ENCODE measurements around the gene IGDCC3.

The IGDCC3 gene

GRCh38 chr15:65338823-65339222, 39.0 kb downstream of the IGDCC3 start:
- DNase-seq: no peak

- DNase-seq: no peak
These were observed 39.4 kb downstream of the IGDCC3 start for GRCh38 chr15:65338366-65338765.

GRCh38 chr15:65337436-65338070, 40.2 kb downstream of the IGDCC3 start:
- DNase-seq: peak; percentile 19

GRCh38 chr15:65336493-65337435, 41.0 kb downstream of the IGDCC3 start:
- DNase-seq: no peak

- no peak for DNase-seq
These were observed 42.3 kb downstream of the IGDCC3 start for GRCh38 chr15:65335278-65336055.

- no peak for DNase-seq
These were observed 43.1 kb downstream of the IGDCC3 start for GRCh38 chr15:65334586-65335231.

GRCh38 chr15:65333856-65334255, 43.9 kb downstream of the IGDCC3 start:
- DNase-seq: no peak

GRCh38 chr15:65333148-65333820, 44.5 kb downstream of the IGDCC3 start:
- DNase-seq: no peak

- no peak for DNase-seq
These were observed 45.2 kb downstream of the IGDCC3 start for GRCh38 chr15:65332391-65333147.

GRCh38 chr15:65331811-65332210, 46.0 kb downstream of the IGDCC3 start:
- DNase-seq: no peak

GRCh38 chr15:65330934-65331645, 46.7 kb downstream of the IGDCC3 start:
- no peak for DNase-seq

GRCh38 chr15:65329984-65330735, 47.6 kb downstream of the IGDCC3 start:
- no peak for DNase-seq

GRCh38 chr15:65329288-65329983, 48.4 kb downstream of the IGDCC3 start:
- no peak for DNase-seq

- no peak for DNase-seq
These were observed 49.1 kb downstream of the IGDCC3 start for GRCh38 chr15:65328506-65329287.

- DNase-seq: no peak
These were observed 50.0 kb downstream of the IGDCC3 start for GRCh38 chr15:65327651-65328393.

GRCh38 chr15:65326818-65327217, 51.0 kb downstream of the IGDCC3 start:
- no peak for DNase-seq

- DNase-seq: peak; percentile 49
These were observed 51.7 kb downstream of the IGDCC3 start for GRCh38 chr15:65326117-65326526.

GRCh38 chr15:65323071-65323511, 54.7 kb downstream of the IGDCC3 start:
- DNase-seq: peak; percentile 84
